Gastroesophageal sphincter (tissue), 3 donors: ENCODE data around the gene SF1.

Source experiments
- CTCF ChIP-seq, 4 experiments: fragments of 200-600 bp in 2 of 4; fragments of 450-650 bp in 2 of 4; sonication (generic) in 1 of 4; IDR thresholded peaks; one replicate each; pipeline ENCODE4 v1.5.1; 2017 to 2019; ENCODE audit warnings: antibody characterized with exemption in 4 of 4, mild to moderate bottlenecking in 2 of 4, moderate library complexity in 2 of 4
- POLR2A ChIP-seq, 2 donors: fragments of 450-650 bp; IDR thresholded peaks; one replicate each; pipeline ENCODE4 v1.6.1; 2017; ENCODE audit warnings: antibody characterized with exemption in 2 of 2, mild to moderate bottlenecking in 2 of 2, moderate library complexity in 1 of 2

GRCh38 chr11:64777449-64778222 is 706 bp downstream of the SF1 start:
- TF ChIP-seq CTCF (IDR thresholded peaks at IDR 0.05) (no peak), POLR2A (IDR thresholded peaks at IDR 0.05) (no peak)
